Ascending aorta (tissue), 2 donors: ENCODE results near the gene ZBTB34. TPM values are rescaled to one million over a fixed set of nuclear protein-coding genes. Genes with fewer than 3 reads are reported as not detected.
A peak's percentile ranks its signal among the peaks of the same experiment; 100 is the strongest.

Experiments used
- DNase-seq, 2 donors: peaks; one replicate each; pipeline ENCODE4 v3.0.0-alpha.2; 2019; ENCODE audit warnings: low spot score in 2 of 2
- H3K27ac ChIP-seq, 2 donors: fragments of 200-600 bp; sonication (generic); one replicate each; pipeline ENCODE4 v1.5.1; 2016 to 2017; ENCODE audit warnings: mild to moderate bottlenecking in 1 of 2
- H3K27me3 ChIP-seq: fragments of 200-600 bp; sonication (generic); one replicate; pipeline ENCODE4 v1.5.1; 2017
- H3K36me3 ChIP-seq, 2 donors: fragments of 200-600 bp; sonication (generic); one replicate each; pipeline ENCODE4 v1.5.1; 2016
- H3K4me1 ChIP-seq, 2 donors: fragments of 200-600 bp; sonication (generic); one replicate each; pipeline ENCODE4 v1.5.1; 2016 to 2017; ENCODE audit warnings: mild to moderate bottlenecking in 1 of 2
- H3K4me3 ChIP-seq, 2 donors: fragments of 200-600 bp; sonication (generic); one replicate each; pipeline ENCODE4 v1.5.1; 2016 to 2017; ENCODE audit warnings: mild to moderate bottlenecking in 1 of 2
- H3K9me3 ChIP-seq, 2 donors: fragments of 200-600 bp; sonication (generic); one replicate each; pipeline ENCODE4 v1.5.1; 2016
- CTCF ChIP-seq, 3 experiments: fragments of 200-600 bp in 2 of 3; fragments of 450-650 bp in 1 of 3; sonication (generic) in 2 of 3; IDR thresholded peaks; one replicate each; pipeline ENCODE4 v1.5.1; 2016 to 2019; ENCODE audit warnings: antibody characterized with exemption in 3 of 3, mild to moderate bottlenecking in 1 of 3, moderate library complexity in 1 of 3
- intact Hi-C: fragments of 100-400 bp; cut with DNase I; formaldehyde crosslinking; loops from one replicate; pipeline ENCODE4 v1.15.1; 2023
- total RNA-seq: library from RNA; depleted of rRNA; stranded (reverse); fragments of >200 nt; gene quantifications from one replicate; pipeline ENCODE4 v1.1.0, GENCODE V29; 2016

The ZBTB34 gene
- total RNA-seq, 1 donor from 2014 or later: 8.9 TPM

GRCh38 chr9:126853667-126854066 is 6.8 kb upstream of the ZBTB34 start:
- H3K36me3 ChIP-seq: no peaks in the 10 kb centered on the region
- no peak for TF ChIP-seq CTCF (IDR thresholded peaks at IDR 0.05)
- H3K4me1 ChIP-seq: no peaks in the 10 kb centered on the region
- no peaks in the 10 kb centered on the region for H3K27me3 ChIP-seq
- no peak for DNase-seq
- H3K27ac ChIP-seq: no peak overlapping the region
- H3K9me3 ChIP-seq: no peaks in the 10 kb centered on the region
- intact Hi-C loops: no loop called here
- H3K4me3 ChIP-seq: no peak overlapping the region

- no peaks in the 10 kb centered on the region for H3K9me3 ChIP-seq
- no peaks in the 10 kb centered on the region for H3K4me1 ChIP-seq
- H3K36me3 ChIP-seq: no peaks in the 10 kb centered on the region
- DNase-seq: no peak
- no peak overlapping the region for H3K4me3 ChIP-seq
- no peaks in the 10 kb centered on the region for H3K27me3 ChIP-seq
- H3K27ac ChIP-seq: no peak overlapping the region
- no peak for TF ChIP-seq CTCF (IDR thresholded peaks at IDR 0.05)
- intact Hi-C loops: no loop called here
Observed at GRCh38 chr9:126854734-126855133, 5.7 kb upstream of the ZBTB34 start.

GRCh38 chr9:126856326-126856877 is 4.0 kb upstream of the ZBTB34 start:
- DNase-seq: no peak
- no peaks in the 10 kb centered on the region for H3K36me3 ChIP-seq
- no peak overlapping the region for H3K4me3 ChIP-seq
- intact Hi-C loops: no loop called here
- no peaks in the 10 kb centered on the region for H3K9me3 ChIP-seq
- H3K27me3 ChIP-seq: no peaks in the 10 kb centered on the region
- no peak for TF ChIP-seq CTCF (IDR thresholded peaks at IDR 0.05)
- H3K27ac ChIP-seq: no peak overlapping the region
- peaks cover 0 to 3% of the 10 kb centered on the region in 2 donors for H3K4me1 ChIP-seq

DNA sequence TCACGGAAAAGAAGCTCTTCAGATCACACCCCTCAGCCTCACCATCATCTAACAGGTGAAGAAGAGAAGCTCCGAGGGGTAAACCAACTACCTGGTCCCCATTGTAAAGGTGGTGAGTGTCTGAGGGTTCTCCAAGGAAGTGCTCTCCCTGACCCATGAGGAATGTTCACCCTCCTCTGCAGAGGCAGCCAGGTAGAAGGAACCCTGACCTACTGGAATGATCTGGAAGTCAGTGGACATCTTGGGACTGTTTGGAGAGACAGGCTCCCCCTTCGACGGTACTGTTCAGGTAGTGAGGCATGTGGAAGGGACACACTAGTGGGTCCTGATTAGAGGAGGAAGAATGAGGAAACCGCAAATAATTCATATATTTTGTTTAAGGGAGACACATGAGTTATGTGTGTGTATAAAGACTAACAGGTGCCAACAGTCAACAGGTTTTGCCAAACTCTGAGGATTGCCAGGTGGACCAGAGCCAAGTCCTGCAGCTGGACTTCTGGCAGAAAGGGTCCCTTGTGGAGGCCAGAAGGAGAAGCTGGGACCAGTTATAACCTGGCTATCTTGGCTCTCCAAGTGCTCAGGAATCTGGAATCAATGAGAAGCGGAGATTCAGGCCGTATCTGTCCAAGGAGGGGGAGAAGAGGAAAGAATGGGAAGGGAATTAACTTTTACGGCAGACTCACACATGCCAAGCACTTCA is 3.0 kb upstream of the ZBTB34 start:
- Histone ChIP-seq H3K9me3 (no peaks in the 10 kb centered on the region), H3K36me3 (no peaks in the 10 kb centered on the region), H3K4me3 (no peak overlapping the region), H3K4me1 (peaks cover 3 to 7% of the 10 kb centered on the region in 2 donors), H3K27me3 (no peaks in the 10 kb centered on the region), H3K27ac (no peak overlapping the region)
- DNase-seq: peak in 1 of 2 donors; percentile 40
- intact Hi-C loops: no loop called here
- TF ChIP-seq CTCF (IDR thresholded peaks at IDR 0.05): no peak

- no peak for DNase-seq
- intact Hi-C loops: no loop called here
- Histone ChIP-seq H3K27me3 (no peaks in the 10 kb centered on the region), H3K9me3 (no peaks in the 10 kb centered on the region), H3K4me3 (no peak overlapping the region), H3K4me1 (peaks cover 3 to 11% of the 10 kb centered on the region in 2 donors), H3K27ac (no peak overlapping the region), H3K36me3 (peaks cover 0 to 2% of the 10 kb centered on the region in 2 donors)
- TF ChIP-seq CTCF (IDR thresholded peaks at IDR 0.05): no peak
Observed at GRCh38 chr9:126859111-126859510, 1.3 kb upstream of the ZBTB34 start.
